GM21737 (cell line): Measurements from ENCODE around the gene EIPR1.

ENCODE experiments used
- ATAC-seq: cut with Tn5 transposase; IDR thresholded peaks from one replicate; pipeline ENCODE4 v1.9.1; 2021; ENCODE audit warnings: mild to moderate bottlenecking, moderate library complexity; ENCODE audit not compliant: unreplicated experiment

EIPR1 gene

DNA sequence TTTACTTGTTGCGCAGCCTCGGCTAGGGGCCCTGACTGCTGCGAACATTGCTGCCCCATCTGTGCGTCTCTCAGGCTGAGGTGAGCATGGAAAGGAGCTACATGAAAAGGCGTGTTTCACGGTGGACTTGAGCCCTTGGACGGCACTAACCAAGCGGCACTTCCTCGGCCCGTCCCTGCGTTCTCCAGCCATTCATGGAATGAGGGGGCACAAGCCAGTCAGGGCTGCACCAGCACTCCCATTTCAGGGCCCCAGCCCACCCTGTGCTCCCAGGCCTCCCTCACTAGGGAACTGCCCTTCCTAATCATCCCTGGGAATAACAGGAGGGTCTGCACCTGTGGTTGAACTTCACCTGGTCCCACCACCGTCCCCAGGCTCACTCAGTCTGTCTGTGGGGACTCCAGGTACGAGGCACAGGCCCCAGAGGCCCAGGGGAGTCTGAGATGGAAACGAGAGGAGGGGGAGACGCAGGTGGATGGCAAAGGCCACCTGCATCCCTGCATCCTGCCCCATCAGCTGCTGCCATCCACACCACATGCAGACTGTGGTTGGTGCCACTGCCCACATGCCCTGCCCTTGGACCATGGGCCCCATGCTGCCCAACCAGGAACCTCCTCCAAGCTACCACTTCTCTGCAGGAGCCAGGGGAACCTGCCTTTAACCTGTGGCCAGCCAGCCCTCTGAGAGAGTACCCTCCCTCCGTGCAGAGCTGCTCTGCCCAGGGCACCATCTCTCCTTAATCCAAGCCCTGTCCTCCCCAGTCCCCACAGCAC lies 99.7 kb downstream of the EIPR1 start:
- no peak for ATAC-seq

DNA sequence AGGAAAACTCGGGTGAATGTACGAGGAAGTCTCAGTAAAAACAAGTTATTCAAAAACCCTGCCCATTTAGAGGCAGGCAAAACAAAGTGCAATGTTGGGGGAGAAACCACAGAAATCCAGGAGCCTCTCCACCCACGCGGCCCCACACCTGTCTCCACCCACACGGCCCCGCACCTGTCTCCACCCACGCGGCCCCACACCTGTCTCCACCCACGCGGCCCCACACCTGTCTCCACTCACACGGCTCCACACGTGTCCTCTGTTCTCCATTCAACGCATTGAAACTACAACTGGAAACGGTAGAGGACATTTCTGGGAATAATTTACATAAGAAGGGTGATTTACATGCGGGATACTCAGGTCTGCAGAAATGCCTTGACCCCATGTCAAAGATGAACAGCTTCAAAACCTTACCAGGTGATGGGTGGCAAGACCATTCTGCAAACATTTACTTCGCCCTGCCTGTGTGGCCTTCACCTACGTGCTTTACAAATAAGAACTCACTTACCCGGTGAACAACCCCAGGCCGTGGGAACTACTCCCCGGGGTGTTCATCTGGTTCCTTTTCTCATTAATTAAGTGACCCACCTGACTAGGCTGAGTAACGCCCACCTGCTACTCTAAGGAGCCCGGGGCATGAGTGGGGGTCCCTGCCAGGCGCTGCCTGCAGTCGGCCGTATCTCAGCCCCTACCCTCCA lies 100.4 kb downstream of the EIPR1 start:
- ATAC-seq: no peak

DNA sequence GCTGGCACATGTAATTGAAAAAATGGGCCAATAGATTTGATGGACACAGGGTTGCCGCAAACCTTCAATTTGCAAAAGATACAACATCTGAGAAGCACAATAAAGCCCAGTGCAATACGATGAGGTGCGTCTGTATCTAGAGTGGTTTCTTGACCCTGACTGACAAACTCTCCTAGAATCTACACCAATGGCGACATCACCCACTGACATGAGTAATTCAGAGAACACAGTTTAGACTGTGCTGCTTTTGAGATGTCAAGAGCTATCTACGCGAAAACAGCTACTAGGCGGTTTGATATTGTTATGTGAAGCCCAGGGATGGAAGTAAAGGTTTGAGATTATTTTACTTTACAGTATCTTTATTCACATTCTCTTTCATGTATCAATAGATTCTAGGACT lies 104.9 kb downstream of the EIPR1 start:
- no peak for ATAC-seq

DNA sequence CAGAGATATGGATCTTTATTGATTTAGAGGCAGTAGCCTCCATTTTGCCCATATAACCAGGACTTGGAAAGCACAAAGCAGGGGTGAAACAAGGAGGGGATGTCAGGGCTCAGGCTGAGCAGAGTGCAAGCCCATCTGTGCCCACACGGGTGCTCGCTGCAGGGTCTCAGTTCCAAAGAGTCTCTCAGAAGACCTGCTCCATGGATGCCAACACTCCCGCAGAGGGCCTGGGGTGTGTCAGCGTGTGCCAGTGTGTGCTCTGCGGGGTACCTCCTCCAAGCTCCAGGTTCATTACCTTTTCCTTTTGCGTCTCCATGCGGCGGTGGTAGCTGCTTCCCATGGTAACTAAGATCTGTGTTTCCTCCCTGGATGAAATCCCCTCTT lies 107.5 kb downstream of the EIPR1 start:
- no peak for ATAC-seq

DNA sequence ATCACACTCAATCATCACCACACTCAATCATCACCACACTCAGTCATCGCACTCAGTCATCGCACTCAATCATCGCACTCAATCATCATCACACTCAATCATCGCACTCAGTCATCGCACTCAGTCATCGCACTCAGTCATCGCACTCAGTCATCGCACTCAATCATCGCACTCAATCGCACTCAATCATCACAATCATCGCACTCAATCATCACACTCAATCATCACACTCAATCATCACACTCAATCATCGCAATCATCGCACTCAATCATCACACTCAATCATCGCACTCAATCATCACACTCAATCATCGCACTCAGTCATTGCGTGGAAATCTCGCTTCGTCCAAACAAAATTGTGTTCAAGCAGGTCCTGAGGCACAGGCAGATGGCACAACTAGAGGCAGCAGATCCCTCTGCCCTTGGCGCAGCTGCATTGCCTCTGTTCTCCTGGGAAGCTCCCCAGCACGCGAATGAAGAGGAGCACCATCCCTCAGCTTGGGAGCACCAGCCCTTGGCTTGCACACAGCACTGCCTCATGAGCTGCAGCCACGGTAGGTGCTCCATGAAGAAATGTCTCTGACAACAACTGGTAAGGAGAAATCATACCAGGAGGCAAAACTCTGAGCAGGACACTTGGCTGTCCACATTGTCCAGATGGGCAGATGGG lies 108.1 kb downstream of the EIPR1 start:
- no peak for ATAC-seq

DNA sequence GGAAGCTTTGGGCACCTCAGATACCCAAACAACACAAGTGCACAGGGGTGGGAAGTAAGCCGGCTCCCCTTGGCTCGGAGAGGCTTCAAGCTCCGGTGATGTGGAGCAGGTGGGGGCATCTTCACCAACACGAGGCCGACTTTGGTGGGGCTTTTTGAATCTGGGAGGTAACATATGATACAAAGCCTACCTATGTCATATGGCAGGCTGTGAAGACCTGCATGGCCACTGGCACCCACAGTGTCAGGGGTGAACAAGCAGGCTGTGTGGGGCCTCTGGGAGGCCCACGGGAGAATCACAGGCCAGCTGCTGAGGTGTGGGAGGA lies 109.0 kb downstream of the EIPR1 start:
- no peak for ATAC-seq

DNA sequence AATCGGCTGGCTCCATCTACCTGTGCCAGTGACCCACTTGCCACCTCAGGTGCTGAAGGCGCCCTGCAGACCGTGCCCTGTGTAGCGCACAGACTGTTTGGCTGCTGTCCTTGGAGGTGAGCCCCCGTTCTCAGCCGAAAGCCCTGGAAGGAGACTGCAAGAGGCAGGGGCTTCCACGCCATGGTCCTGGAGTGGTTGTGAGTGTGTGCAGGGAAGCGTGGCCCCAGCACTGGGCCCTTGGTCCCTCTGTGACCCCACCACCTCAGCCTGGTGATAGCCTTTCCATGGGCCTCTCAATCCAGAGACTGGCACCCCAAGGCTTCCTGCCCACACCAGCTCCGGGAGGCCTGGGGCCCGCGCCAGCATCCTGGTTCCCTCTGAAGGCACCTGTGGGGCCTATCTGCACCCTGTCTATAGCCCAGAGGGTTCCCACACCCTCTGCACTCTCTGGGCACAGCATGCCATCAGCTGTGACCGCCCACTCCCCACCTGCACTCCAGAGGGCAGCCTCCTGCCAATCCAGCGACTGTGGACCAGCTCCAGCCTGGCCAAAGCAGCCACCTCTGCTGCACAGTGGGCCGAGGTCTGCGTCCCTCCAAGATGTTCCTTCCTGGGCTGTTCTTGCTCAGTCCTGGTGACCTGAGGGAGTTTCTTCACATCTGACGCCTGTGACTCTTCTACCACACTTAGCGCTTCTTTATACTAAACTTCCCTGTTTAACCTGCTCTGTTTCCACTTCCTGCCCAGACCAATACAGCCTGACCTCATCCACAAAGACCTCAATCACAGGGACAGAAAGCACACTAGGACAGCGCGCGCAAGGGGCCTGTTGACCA lies 109.5 kb downstream of the EIPR1 start:
- no peak for ATAC-seq

DNA sequence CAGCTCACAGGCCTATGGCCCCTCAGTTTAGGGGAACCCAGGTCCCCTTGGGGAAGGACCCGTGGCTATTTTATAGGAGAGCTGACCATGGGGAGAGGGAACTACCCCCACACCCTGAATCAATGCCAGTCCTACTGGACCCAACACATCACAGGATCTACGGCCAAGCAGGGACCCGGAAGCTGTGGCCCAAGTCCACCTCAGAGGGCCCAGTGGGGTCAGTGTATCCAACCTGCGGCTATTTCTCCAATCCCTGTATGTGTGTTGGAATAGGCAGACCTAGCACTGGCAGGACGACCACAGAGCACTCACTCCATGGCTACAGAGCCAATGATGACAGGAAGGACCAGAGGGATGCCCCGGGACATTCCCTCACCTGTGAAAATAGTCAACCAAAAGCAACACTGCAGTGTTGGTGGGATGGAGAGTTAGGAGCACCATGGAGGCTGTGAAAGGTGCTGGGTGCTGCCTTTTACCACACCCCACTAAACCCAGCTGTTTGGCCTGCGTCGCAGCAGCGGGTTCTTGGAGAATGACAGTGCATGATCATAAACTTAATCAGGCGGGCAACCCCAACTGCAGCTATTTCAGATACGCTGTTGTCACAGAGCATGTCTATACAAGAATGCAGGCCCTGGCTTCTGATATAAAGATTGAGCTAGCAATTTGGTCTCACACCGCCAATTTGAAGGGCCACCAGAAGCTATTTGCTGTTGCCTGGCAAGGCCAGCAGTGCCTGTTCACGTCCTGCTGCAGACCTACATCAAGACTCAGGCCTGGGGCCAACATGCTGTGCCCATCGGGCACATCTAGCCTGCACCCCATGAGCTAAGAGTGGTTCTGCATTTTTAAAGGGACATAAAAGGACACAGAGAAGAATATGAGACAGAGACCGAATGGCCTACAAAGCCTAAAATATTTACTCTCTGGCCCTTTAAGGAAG lies 110.4 kb downstream of the EIPR1 start:
- no peak for ATAC-seq

DNA sequence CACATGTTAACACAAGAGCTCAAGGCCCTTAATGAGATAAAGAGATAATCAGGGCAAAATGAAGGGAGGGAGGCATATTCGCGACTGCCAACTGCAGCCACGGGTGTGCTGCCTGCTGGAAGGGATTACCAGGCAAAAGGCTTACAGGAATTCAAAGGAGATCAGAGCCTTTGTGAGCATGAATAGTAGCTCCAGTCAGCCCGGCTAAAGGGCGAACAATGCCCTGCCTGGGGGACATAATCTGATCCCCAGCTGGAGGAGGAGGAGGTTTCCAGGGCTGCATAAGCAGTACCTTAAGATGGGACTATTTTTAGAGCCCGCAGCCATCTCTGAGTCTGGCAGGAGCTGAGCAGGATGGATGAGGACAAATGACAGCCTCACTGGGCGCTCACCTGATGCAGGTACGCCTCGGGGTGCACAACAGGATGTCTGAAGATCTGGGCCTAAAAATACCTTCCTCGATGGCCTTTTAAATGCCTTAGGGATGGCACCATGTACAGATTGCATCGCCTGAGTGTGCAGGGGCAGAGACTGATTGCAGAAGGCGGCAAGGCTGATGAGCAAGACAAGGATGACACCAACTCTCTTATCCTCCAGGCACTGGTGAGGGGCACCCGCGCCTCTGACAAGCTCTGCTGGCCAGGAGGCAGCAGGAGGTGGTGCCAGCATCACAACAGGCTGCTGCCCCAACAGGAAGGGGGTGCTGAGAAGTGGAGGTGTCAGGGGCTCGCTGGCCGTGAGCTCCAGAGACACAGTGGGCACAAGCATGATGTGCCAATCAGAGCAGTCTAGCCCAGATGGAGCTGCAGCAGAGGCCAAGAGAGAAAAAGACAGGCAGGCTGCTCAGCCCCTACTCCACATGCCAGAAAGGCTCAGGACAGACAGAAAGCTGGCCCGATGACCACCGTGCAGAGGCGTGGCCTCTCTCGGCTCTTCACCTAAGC lies 111.4 kb downstream of the EIPR1 start:
- ATAC-seq: no peak

DNA sequence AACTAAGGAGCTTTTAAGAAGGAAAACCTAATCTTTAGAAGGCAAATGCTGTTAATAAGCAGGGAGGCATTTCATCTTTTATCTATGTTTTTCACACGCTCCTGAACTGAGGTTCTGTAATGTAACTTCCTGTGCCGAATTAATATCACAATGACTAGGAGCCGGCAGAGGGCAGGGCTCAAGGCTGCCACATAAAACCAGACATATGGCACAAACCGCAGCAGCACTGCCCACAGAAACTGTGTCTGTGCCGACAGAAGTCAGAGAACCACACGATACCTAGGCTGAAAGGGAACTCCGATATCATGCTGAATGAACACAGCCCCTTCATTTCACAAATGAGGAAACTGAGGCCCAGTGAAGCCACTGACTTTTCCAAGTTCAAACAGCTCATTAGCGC lies 112.1 kb downstream of the EIPR1 start:
- ATAC-seq: no peak

DNA sequence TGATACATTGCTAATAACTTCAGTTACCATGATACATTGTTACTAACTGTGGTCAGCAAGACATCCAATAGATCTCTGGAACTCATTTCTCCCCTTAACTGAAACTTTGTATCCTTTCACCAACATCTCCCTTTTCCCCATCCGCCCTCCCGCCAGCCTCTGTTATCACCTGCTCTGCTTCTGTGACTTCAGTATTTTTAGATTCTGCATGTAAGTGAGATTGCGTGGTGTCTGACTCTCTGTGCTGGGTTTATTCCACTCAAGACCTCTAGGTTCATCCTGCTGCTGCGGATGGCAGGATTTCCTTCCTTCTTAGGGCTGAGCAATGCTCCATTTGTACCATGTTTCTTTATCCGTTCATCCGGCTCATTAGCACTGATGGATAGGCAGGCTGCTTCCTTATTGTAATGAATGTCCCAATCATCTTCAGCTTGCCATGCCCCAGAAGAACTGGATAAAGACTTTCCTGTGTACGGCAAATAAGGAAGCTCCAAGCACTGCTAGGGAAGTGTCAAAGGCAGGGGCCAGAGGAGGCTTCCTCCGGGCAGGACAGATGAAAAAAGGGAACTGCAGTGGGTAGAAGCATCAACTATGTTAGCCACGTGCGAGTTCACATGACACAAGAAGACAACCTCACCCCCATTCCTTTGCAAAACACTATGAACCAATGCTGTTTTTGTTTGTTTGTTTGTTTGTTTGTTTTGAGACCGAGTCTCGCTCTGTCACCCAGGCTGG lies 113.4 kb downstream of the EIPR1 start:
- no peak for ATAC-seq

DNA sequence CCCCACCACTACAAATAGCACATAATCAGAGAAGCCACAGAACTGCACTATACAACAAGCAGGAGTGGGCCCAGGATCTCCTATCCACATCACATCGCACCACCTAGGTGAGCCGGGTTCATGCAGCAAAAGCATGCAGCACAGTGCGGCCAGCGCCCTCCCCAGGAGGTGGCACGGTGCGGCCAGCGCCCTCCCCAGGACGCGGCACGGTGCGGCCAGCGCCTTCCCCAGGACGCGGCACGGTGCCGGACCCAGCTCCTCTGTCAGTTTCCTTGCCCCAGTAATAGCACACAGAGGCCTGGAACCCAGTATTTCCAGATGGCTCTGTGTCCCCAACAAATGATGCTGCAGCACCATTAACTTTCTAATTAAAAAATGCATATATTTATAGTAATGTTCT lies 114.1 kb downstream of the EIPR1 start:
- no peak for ATAC-seq

DNA sequence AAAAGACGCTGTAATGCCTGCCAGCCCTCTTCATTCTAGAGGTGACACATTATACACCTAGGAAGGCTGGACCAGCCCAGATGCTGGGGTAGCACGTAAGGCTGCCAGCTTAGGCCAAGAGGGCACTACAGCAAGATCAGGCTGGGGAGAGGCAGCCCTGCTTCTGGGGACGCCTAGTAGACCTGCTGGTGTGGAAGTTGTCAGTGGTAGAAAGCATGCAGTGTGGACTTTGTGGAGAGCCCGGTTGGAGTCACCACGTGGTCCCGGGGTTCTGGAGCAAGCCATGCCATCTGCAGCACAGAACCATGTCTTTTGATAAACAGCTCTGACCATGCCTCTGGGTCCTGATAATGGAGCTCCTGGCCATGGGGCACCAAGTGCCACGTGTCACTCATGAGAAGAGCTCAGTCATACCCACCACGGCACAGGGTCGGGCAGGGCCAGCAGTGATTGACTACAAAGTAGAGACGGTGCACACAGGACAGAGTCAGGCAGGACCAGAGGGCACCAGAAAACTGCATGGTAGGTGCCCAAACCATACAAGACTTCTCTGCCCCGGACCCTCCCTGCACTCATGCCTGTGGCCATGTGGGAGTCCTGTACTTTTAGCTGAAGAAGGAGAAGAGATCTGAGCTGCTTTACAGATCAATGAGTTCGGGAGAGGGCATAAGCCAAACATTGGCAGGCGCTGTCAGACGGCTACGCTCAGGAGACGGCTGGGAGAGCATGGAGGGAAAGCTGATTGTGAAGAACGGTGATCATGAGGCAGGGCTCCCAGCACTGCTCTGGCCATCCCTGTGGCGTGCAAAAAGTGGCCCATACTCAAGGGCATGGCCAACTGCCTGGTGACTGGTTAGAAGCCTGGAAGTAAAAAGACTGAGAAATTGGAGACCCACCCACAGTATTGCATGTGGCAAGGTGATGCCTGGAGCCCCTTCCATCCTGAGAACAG lies 114.9 kb downstream of the EIPR1 start:
- ATAC-seq: no peak

DNA sequence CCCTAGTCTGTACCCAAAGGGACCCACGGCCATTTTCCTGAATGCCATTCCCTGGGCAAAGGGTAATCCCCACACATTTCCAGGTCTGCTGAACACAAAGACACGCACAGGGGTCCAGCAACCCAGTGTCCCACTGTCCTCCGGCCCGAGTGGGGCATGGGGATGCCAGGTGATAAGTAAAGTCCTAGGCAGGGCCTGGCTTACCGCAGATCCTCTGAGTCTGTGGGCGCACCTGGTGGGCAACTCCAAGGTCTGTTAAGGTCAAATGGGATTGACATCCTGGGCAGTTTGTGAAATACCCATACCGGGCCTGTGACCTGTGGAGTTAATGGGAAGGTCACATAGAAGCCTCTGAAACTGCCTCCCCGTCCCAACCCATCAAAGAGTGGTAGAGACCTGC lies 116.1 kb downstream of the EIPR1 start:
- no peak for ATAC-seq

DNA sequence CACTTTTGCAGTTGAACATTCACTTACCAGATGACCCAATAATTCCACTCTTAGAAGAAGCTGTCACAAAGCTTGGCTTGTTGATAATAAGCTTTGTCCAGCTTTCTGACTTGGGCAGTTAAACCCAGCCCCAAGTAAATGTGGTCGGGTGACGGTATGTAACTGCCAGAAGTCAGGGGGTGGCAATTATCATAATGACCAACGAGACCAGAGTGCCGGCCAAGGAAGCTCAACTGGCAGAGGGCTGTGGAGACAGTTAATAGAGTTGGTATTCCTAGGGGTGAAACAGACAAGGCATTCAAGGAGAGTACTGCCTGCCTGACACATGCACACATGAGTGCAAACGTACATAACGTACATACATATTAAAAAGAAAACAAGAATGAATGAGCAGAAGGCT lies 116.7 kb downstream of the EIPR1 start:
- no peak for ATAC-seq

DNA sequence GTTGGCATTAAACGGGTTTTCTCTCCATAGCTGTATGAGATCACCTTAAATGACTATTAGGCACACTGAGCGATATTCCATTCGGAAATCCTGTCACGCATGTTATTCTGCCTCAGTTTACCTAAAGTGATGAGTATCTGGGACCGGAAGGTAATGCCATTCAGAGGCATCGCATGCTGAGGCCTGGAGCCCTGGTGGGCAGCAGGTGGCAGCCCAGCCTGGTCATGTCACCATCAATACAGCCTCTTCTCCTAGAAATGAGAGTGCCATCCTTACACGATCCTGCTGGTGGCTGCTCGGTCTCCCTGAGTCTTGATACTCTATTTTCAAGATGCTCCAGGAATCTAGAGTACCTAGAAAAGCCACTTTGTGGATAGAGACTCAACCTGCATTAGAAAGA lies 119.8 kb downstream of the EIPR1 start:
- ATAC-seq: no peak

DNA sequence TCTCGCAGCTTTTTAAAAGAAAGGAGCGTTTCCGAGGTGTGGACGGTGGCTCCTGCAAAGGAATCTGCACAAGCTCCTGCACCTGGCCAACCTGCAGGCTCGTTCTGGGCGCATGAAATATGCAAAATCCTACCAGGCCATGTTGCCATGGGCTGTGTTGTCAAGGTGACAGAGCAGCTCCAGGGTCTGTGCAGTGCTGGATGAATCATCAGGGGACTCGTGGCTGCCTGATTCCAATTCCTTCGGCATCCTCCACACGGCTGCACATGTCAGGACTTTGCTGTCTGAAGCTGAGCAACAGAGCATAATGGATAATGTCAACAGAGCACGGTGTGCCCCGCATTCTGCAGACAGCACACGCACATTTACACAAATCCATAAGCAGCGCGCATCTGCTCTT lies 120.5 kb downstream of the EIPR1 start:
- ATAC-seq: no peak
